ENCODE data around the gene OBP2A. TPM values are rescaled to one million over a fixed set of nuclear protein-coding genes. Genes with fewer than 3 reads are reported as not detected.
A peak's percentile ranks its signal among the peaks of the same experiment; 100 is the strongest.

OBP2A gene
- total and polyA plus RNA-seq, 2 of the 8 experiments (the other 6 are each of a cell fraction or from before 2014, with no cell fraction given): not detected

GRCh38 chr9:135547756-135548736 is 2.1 kb downstream of the OBP2A start:
- Histone ChIP-seq H4K8ac (ENCODE audit: extremely low read depth, insufficient read depth, low read length) (peak overlapping the region; percentile 14; the same call in 1 of the 2 replicates), H2BK12ac (ENCODE audit: low read depth, low read length) (no peak overlapping the region), H4K91ac (replicated peaks; ENCODE audit: insufficient read length, low read length) (no peak overlapping the region), H3K56ac (replicated peaks; ENCODE audit: insufficient read length, low read depth, low read length) (no peak overlapping the region), H3K23ac (ENCODE audit: insufficient read length) (no peak overlapping the region), H2AFZ (ENCODE audit: low read length) (no peak overlapping the region), H3K4me1 (replicated peaks in 1 of 4; ENCODE audit: control insufficient read depth in 3 of 4, insufficient read depth in 4 of 4, low read length in 3 of 4) (no peaks in the 10 kb centered on the region), H3K36me3 (ENCODE audit: control insufficient read depth in 2 of 4, insufficient read depth in 4 of 4, low read length in 3 of 4) (no peaks in the 10 kb centered on the region), H3K27me3 (replicated peaks in 1 of 4; ENCODE audit: control insufficient read depth in 3 of 4, extremely low read depth in 1 of 4, insufficient read depth in 3 of 4, low read length in 3 of 4) (no peaks in the 10 kb centered on the region), H3K23me2 (ENCODE audit: low read depth, low read length) (no peaks in the 10 kb centered on the region), H3K4me3 (ENCODE audit: extremely low read depth in 1 of 4, insufficient read depth in 2 of 4, low read depth in 3 of 4, low read length in 4 of 4) (no peak overlapping the region), H3K4ac (replicated peaks; ENCODE audit: insufficient read length, low read depth, low read length) (no peak overlapping the region), H3K79me1 (ENCODE audit: low read depth, low read length) (no peaks in the 10 kb centered on the region), H3K27ac (ENCODE audit: low read depth, low read length) (no peak overlapping the region), H4K20me1 (replicated peaks in 1 of 2; ENCODE audit: control insufficient read depth in 1 of 2, insufficient read depth in 2 of 2, low read length in 2 of 2) (no peaks in the 10 kb centered on the region), H2BK120ac (replicated peaks; ENCODE audit: low read depth, low read length) (no peak overlapping the region), H3K18ac (ENCODE audit: extremely low read depth, low read length) (no peak overlapping the region), H3K14ac (ENCODE audit: insufficient read length) (no peak overlapping the region), H3K79me2 (ENCODE audit: control insufficient read depth in 1 of 2, insufficient read depth in 2 of 2, low read length in 2 of 2) (no peaks in the 10 kb centered on the region), H3K9ac (replicated peaks in 1 of 4; ENCODE audit: extremely low read depth in 1 of 4, low read depth in 3 of 4, low read length in 3 of 4) (no peak overlapping the region), H3K9me3 (ENCODE audit: insufficient read depth in 2 of 2, low read depth in 1 of 2, low read length in 1 of 2) (no peaks in the 10 kb centered on the region), H2BK15ac (ENCODE audit: low read length) (no peak overlapping the region), H3K4me2 (ENCODE audit: insufficient read depth in 1 of 2, low read depth in 2 of 2, low read length in 2 of 2) (no peak overlapping the region), H2BK20ac (ENCODE audit: low read length) (no peak overlapping the region), H2AK5ac (ENCODE audit: low read depth, low read length) (no peak overlapping the region), H4K5ac (ENCODE audit: insufficient read length, low read depth, low read length) (no peak overlapping the region), H2BK5ac (ENCODE audit: low read depth, low read length) (no peak overlapping the region)
- no peak for FAIRE-seq
- WGBS, 2 experiments (ENCODE audit: extremely low coverage in 1 of 2, insufficient coverage in 1 of 2, insufficient read length in 1 of 2, insufficient replicate concordance in 2 of 2, low coverage in 1 of 2, low lambda C conversion rate in 2 of 2, missing lambda C conversion rate in 1 of 2): 84% methylated on average over 23 of the region's 28 CpGs; no CpG with 5 or more reads in 1 of the 2 experiments
- no peak for TF ChIP-seq POLR2A (IDR thresholded peaks at IDR 0.05; ENCODE audit: control extremely low read depth in 1 of 2, low read depth in 2 of 2, low read length in 2 of 2)
- no peak for TF ChIP-seq SIN3A (conservative IDR thresholded peaks at IDR 0.05 in 1 of 2, IDR thresholded peaks at IDR 0.05 in 1 of 2; ENCODE audit: low read depth in 1 of 2, low read length in 2 of 2)
- TF ChIP-seq KDM1A (IDR thresholded peaks at IDR 0.05; ENCODE audit: borderline replicate concordance, low read length): no peak
- no peak for TF ChIP-seq TEAD4 (IDR thresholded peaks at IDR 0.05; ENCODE audit: low read depth, low read length)
- TF ChIP-seq EZH2 (IDR thresholded peaks at IDR 0.05; ENCODE audit: low read depth, low read length, severe bottlenecking): no peak
- CTCF ChIA-PET (ENCODE audit: partially characterized antibody): interaction anchor here (0.7 to 1.0 kb wide), 2 partner anchors 8 to 17 kb away, joined by 3 to 4 read pairs; no protein-coding TSS in a partner anchor
- DNase-seq (ENCODE audit: low read depth in 1 of 2, low spot score in 2 of 2): no peak
- POLR2A ChIA-PET (ENCODE audit: partially characterized antibody): interaction anchor here (0.9 kb wide), 1 partner anchor 9 kb away, joined by 3 read pairs; no protein-coding TSS in a partner anchor

Data from H1 (cell line).